B cell (primary cell): ENCODE results near the gene MT1B.

Experiments used
- EZH2 ChIP-seq: IDR thresholded peaks from 2 replicates; pipeline ENCODE4 v1.6.1; 2012; ENCODE audit warnings: borderline replicate concordance, low read depth, mild to moderate bottlenecking, moderate library complexity, low read length; ENCODE audit not compliant: insufficient read depth, poor library complexity, severe bottlenecking
- TF ChIP-seq, protein P1 (sequence below): fragments of 200-600 bp; IDR thresholded peaks from one replicate; pipeline ENCODE4 v1.8.0; 2022; ENCODE audit warnings: antibody characterized with exemption, mild to moderate bottlenecking

GRCh38 chr16:56673921-56674320 lies 22.2 kb downstream of the MT1B start:
- no peak for TF ChIP-seq EZH2
- TF ChIP-seq, protein P1, sequence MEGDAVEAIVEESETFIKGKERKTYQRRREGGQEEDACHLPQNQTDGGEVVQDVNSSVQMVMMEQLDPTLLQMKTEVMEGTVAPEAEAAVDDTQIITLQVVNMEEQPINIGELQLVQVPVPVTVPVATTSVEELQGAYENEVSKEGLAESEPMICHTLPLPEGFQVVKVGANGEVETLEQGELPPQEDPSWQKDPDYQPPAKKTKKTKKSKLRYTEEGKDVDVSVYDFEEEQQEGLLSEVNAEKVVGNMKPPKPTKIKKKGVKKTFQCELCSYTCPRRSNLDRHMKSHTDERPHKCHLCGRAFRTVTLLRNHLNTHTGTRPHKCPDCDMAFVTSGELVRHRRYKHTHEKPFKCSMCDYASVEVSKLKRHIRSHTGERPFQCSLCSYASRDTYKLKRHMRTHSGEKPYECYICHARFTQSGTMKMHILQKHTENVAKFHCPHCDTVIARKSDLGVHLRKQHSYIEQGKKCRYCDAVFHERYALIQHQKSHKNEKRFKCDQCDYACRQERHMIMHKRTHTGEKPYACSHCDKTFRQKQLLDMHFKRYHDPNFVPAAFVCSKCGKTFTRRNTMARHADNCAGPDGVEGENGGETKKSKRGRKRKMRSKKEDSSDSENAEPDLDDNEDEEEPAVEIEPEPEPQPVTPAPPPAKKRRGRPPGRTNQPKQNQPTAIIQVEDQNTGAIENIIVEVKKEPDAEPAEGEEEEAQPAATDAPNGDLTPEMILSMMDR, result peak; percentile 39
